Measurements from ENCODE around the gene NUP54. TPM values are rescaled to one million over a fixed set of nuclear protein-coding genes. Genes with fewer than 3 reads are reported as not detected.
A peak's percentile ranks its signal among the peaks of the same experiment; 100 is the strongest.

NUP54 gene
- 10 to 100 TPM; 37.7 to 49.7 (median 48.8) TPM for total RNA-seq

GRCh38 chr4:76148142-76148865 is at the start of gene NUP54:
Gene NUP54 (minus strand): TSS chr4:76148397. CDS start chr4:76148374, 23 bp downstream.
- TF ChIP-seq POLR2A (IDR thresholded peaks at IDR 0.05), result peak; percentile 43 to 82
- TF ChIP-seq CTCF (IDR thresholded peaks at IDR 0.05), result no peak
- peak; percentile 95 to 96 for DNase-seq
- 0 to 1% methylated on average over 24 to 26 of the region's 47 CpGs for WGBS, 2 donors

GRCh38 chr4:76197031-76197743 is 49.0 kb upstream of the NUP54 start:
- Histone ChIP-seq H3K27me3 (no peaks in the 10 kb centered on the region), H3K4me3 (replicated peaks in 1 of 3) (no peak overlapping the region), H3K9me3 (no peaks in the 10 kb centered on the region), H3K36me3 (peaks cover 2 to 3% of the 10 kb centered on the region in 2 donors), H3K4me1 (peaks cover 57 to 80% of the 10 kb centered on the region in 2 donors), H3K27ac (peak overlapping the region; percentile 76 to 85 (median 84))
- intact Hi-C loops (cut with DNase I), result loop anchor here (10.0 kb wide), 1 partner anchor 58 kb away; the partner anchor contains the start of gene FAM47E
- no peak for TF ChIP-seq POLR2A (IDR thresholded peaks at IDR 0.05)
- no peak for TF ChIP-seq CTCF (IDR thresholded peaks at IDR 0.05)
- no peak for DNase-seq
- WGBS, 2 donors, result 67 to 70% methylated on average over 10 of the region's 10 CpGs

More at GRCh38 chr4:76148142-76148865, at the start of gene NUP54:
- H3K27me3 ChIP-seq, result no peaks in the 10 kb centered on the region
- H3K9me3 ChIP-seq, result no peaks in the 10 kb centered on the region
- H3K36me3 ChIP-seq, result peaks cover 0 to 1% of the 10 kb centered on the region in 2 donors
- peak within 1 kb of the TSS; percentile 81 to 92 (median 84) for H3K27ac ChIP-seq
- intact Hi-C loops (cut with DNase I), result no loop called here
- peaks cover 20 to 23% of the 10 kb centered on the region in 2 donors for H3K4me1 ChIP-seq
- peak within 1 kb of the TSS; percentile 19 to 92 (median 78) for H3K4me3 ChIP-seq (replicated peaks in 1 of 3)

GRCh38 chr4:76196376-76196775 is 48.2 kb upstream of the NUP54 start:
- no peak overlapping the region for H3K4me3 ChIP-seq (replicated peaks in 1 of 3)
- DNase-seq, result no peak
- intact Hi-C loops (cut with DNase I), result loop anchor here (10.0 kb wide), 1 partner anchor 58 kb away; the partner anchor contains the start of gene FAM47E
- H3K9me3 ChIP-seq, result no peaks in the 10 kb centered on the region
- peaks cover 57 to 77% of the 10 kb centered on the region in 2 donors for H3K4me1 ChIP-seq
- peaks cover 2 to 8% of the 10 kb centered on the region in 2 donors for H3K36me3 ChIP-seq
- H3K27ac ChIP-seq, result peak overlapping the region; percentile 76 to 85 (median 84)
- H3K27me3 ChIP-seq, result no peaks in the 10 kb centered on the region
- 92 to 95% methylated on average over 2 of the region's 2 CpGs for WGBS, 2 donors
- TF ChIP-seq CTCF (IDR thresholded peaks at IDR 0.05), result no peak
- no peak for TF ChIP-seq POLR2A (IDR thresholded peaks at IDR 0.05)

GRCh38 chr4:76195326-76195725 is 47.1 kb upstream of the NUP54 start:
- Histone ChIP-seq H3K27me3 (no peaks in the 10 kb centered on the region), H3K4me1 (peaks cover 56 to 67% of the 10 kb centered on the region in 2 donors), H3K9me3 (no peaks in the 10 kb centered on the region), H3K27ac (peak overlapping the region; percentile 76 to 85 (median 84)), H3K36me3 (peaks cover 2 to 8% of the 10 kb centered on the region in 2 donors), H3K4me3 (replicated peaks in 1 of 3) (no peak overlapping the region)
- WGBS, 2 donors, result 35 to 44% methylated on average over 3 of the region's 3 CpGs
- intact Hi-C loops (cut with DNase I), result loop anchor here (10.0 kb wide), 1 partner anchor 59 kb away; the partner anchor contains the start of gene FAM47E
- TF ChIP-seq POLR2A (IDR thresholded peaks at IDR 0.05) (no peak), CTCF (IDR thresholded peaks at IDR 0.05) (no peak)
- DNase-seq, result peak; percentile 60
